ENCODE results near the gene ZNF217.
"Not testable (repeated sequence)": the region's sequence is repeated elsewhere in the genome, so short reads cannot be mapped to it uniquely, and the experiment has no call there.

ZNF217 gene

DNA sequence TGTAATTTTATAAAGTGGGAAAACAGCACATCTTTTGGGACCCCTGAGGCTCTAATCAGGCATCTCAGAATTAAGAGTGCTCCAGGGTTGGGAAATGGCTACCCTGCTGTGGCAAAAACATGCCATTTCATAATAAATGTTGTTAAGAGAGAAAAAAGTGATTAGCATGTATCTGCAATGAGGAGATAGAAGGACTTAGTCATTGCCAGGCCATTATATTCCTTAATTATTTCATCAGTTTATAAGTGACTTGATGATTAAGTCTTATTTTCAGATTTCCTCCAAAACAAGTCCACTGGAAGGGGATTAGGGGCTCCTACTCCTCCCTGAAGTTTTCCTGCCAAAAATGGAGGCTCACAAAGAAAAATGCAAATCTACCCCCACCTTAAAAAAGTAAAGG lies 3.0 kb downstream of the ZNF217 start:
- DNase-seq (ENCODE audit: low spot score); H2AK5ac ChIP-seq (ENCODE audit: low read depth, low read length); H3K4ac ChIP-seq (ENCODE audit: low read length); H3K9ac ChIP-seq (ENCODE audit: low read depth, low read length, poor library complexity); H4K8ac ChIP-seq (ENCODE audit: low read depth, low read length); H3K36me3 ChIP-seq (replicated peaks in 1 of 2; ENCODE audit: control insufficient read depth in 2 of 2, insufficient read depth in 2 of 2, low read length in 2 of 2); H2BK120ac ChIP-seq (ENCODE audit: low read depth, low read length); H3K14ac ChIP-seq (ENCODE audit: low read length); H4K91ac ChIP-seq (ENCODE audit: low read depth, low read length, poor library complexity); H3K18ac ChIP-seq (ENCODE audit: low read length); H3K4me1 ChIP-seq (ENCODE audit: control insufficient read depth in 2 of 2, insufficient read depth in 1 of 2, low read depth in 1 of 2, low read length in 2 of 2); H2BK15ac ChIP-seq (ENCODE audit: low read length); H3K4me2 ChIP-seq (ENCODE audit: insufficient read depth, low read length, poor library complexity, severe bottlenecking); H3K27me3 ChIP-seq (ENCODE audit: control insufficient read depth in 3 of 3, insufficient read depth in 3 of 3, low read depth in 1 of 3, low read length in 3 of 3); H2BK12ac ChIP-seq (ENCODE audit: low read length); H3K79me1 ChIP-seq (ENCODE audit: low read depth, low read length); H2BK5ac ChIP-seq (ENCODE audit: low read length); H3K23ac ChIP-seq (ENCODE audit: low read depth, low read length, poor library complexity); H2AFZ ChIP-seq (ENCODE audit: low read length); H3K9me3 ChIP-seq (replicated peaks in 1 of 2; ENCODE audit: control insufficient read depth in 2 of 2, insufficient read depth in 1 of 2, low read depth in 1 of 2, low read length in 2 of 2): not testable (repeated sequence)
- Histone ChIP-seq H3K4me3 (ENCODE audit: low read length in 2 of 2) (peak overlapping the region in 1 of 2 donors; percentile 73), H3K27ac (replicated peaks; ENCODE audit: low read length) (peak overlapping the region; percentile 61)

GRCh38 chr20:53590122-53590521 lies 3.5 kb downstream of the ZNF217 start:
- H2BK120ac ChIP-seq (ENCODE audit: low read depth, low read length); H4K91ac ChIP-seq (ENCODE audit: low read depth, low read length, poor library complexity); H3K14ac ChIP-seq (ENCODE audit: low read length); H4K8ac ChIP-seq (ENCODE audit: low read depth, low read length); H2BK15ac ChIP-seq (ENCODE audit: low read length); H3K27me3 ChIP-seq (ENCODE audit: control insufficient read depth in 3 of 3, insufficient read depth in 3 of 3, low read depth in 1 of 3, low read length in 3 of 3); H3K4me1 ChIP-seq (ENCODE audit: control insufficient read depth in 2 of 2, insufficient read depth in 1 of 2, low read depth in 1 of 2, low read length in 2 of 2); DNase-seq (ENCODE audit: low spot score); H3K4ac ChIP-seq (ENCODE audit: low read length); H3K4me3 ChIP-seq (ENCODE audit: low read length in 2 of 2); H3K23ac ChIP-seq (ENCODE audit: low read depth, low read length, poor library complexity); H2BK12ac ChIP-seq (ENCODE audit: low read length); H3K9ac ChIP-seq (ENCODE audit: low read depth, low read length, poor library complexity); H2AFZ ChIP-seq (ENCODE audit: low read length); H3K18ac ChIP-seq (ENCODE audit: low read length); H2AK5ac ChIP-seq (ENCODE audit: low read depth, low read length); H3K36me3 ChIP-seq (replicated peaks in 1 of 2; ENCODE audit: control insufficient read depth in 2 of 2, insufficient read depth in 2 of 2, low read length in 2 of 2); H3K9me3 ChIP-seq (replicated peaks in 1 of 2; ENCODE audit: control insufficient read depth in 2 of 2, insufficient read depth in 1 of 2, low read depth in 1 of 2, low read length in 2 of 2); H2BK5ac ChIP-seq (ENCODE audit: low read length); H3K27ac ChIP-seq (replicated peaks; ENCODE audit: low read length); H3K79me1 ChIP-seq (ENCODE audit: low read depth, low read length): not testable (repeated sequence)
- H3K4me2 ChIP-seq (ENCODE audit: insufficient read depth, low read length, poor library complexity, severe bottlenecking): peak overlapping the region; percentile 11
- no CpG with 5 or more reads among the region's 2 CpGs for WGBS, 2 donors (ENCODE audit: extremely low coverage in 2 of 2, insufficient read length in 2 of 2, insufficient replicate concordance in 1 of 2)

GRCh38 chr20:53589321-53590065 lies 4.1 kb downstream of the ZNF217 start:
- peak overlapping the region; percentile 14 for H3K4me2 ChIP-seq (ENCODE audit: insufficient read depth, low read length, poor library complexity, severe bottlenecking)
- not testable (repeated sequence) for H3K4me1 ChIP-seq (ENCODE audit: control insufficient read depth in 2 of 2, insufficient read depth in 1 of 2, low read depth in 1 of 2, low read length in 2 of 2); H3K36me3 ChIP-seq (replicated peaks in 1 of 2; ENCODE audit: control insufficient read depth in 2 of 2, insufficient read depth in 2 of 2, low read length in 2 of 2); H3K9me3 ChIP-seq (replicated peaks in 1 of 2; ENCODE audit: control insufficient read depth in 2 of 2, insufficient read depth in 1 of 2, low read depth in 1 of 2, low read length in 2 of 2); H3K14ac ChIP-seq (ENCODE audit: low read length); H2BK5ac ChIP-seq (ENCODE audit: low read length); H3K18ac ChIP-seq (ENCODE audit: low read length); H4K8ac ChIP-seq (ENCODE audit: low read depth, low read length); DNase-seq (ENCODE audit: low spot score); H3K23ac ChIP-seq (ENCODE audit: low read depth, low read length, poor library complexity); H2AK5ac ChIP-seq (ENCODE audit: low read depth, low read length); H3K4me3 ChIP-seq (ENCODE audit: low read length in 2 of 2); H3K27ac ChIP-seq (replicated peaks; ENCODE audit: low read length); H3K27me3 ChIP-seq (ENCODE audit: control insufficient read depth in 3 of 3, insufficient read depth in 3 of 3, low read depth in 1 of 3, low read length in 3 of 3); H2BK120ac ChIP-seq (ENCODE audit: low read depth, low read length); H2AFZ ChIP-seq (ENCODE audit: low read length); H2BK15ac ChIP-seq (ENCODE audit: low read length); H3K9ac ChIP-seq (ENCODE audit: low read depth, low read length, poor library complexity); H3K4ac ChIP-seq (ENCODE audit: low read length); H4K91ac ChIP-seq (ENCODE audit: low read depth, low read length, poor library complexity); H3K79me1 ChIP-seq (ENCODE audit: low read depth, low read length); H2BK12ac ChIP-seq (ENCODE audit: low read length)
- no CpG with 5 or more reads among the region's 12 CpGs for WGBS, 2 donors (ENCODE audit: extremely low coverage in 2 of 2, insufficient read length in 2 of 2, insufficient replicate concordance in 1 of 2)

DNA sequence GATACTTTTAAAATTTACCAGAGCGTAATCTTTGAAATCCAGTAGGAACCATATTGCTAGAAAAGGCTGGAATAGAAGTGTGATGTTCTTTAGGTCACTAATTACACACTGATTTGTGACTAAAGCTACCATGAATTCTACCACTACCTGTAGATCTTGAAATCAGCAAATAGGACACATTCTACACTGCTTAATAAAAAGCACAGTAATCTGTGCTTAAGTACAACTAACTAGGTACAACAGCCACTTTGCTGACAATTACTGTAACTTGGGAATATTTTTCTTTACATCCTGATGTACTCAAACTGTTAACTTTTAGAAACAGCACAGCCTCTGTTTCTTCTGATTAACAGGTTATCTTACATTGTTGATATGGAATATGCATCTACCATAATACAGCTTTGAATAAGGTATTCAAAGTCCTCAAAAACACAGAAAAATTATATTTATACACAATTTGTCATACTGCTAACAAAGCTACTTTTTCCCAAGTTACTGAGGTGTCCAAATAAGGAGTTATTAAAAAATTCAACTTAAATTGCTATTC lies 6.4 kb downstream of the ZNF217 start:
- H3K14ac ChIP-seq (ENCODE audit: low read length); H2BK5ac ChIP-seq (ENCODE audit: low read length); H2BK15ac ChIP-seq (ENCODE audit: low read length); H3K4me2 ChIP-seq (ENCODE audit: insufficient read depth, low read length, poor library complexity, severe bottlenecking); H3K27me3 ChIP-seq (ENCODE audit: control insufficient read depth in 3 of 3, insufficient read depth in 3 of 3, low read depth in 1 of 3, low read length in 3 of 3); H3K18ac ChIP-seq (ENCODE audit: low read length); H3K4me3 ChIP-seq (ENCODE audit: low read length in 2 of 2); DNase-seq (ENCODE audit: low spot score); H3K9me3 ChIP-seq (replicated peaks in 1 of 2; ENCODE audit: control insufficient read depth in 2 of 2, insufficient read depth in 1 of 2, low read depth in 1 of 2, low read length in 2 of 2); H2AFZ ChIP-seq (ENCODE audit: low read length); H3K4ac ChIP-seq (ENCODE audit: low read length); H3K23ac ChIP-seq (ENCODE audit: low read depth, low read length, poor library complexity); H2BK12ac ChIP-seq (ENCODE audit: low read length); H3K9ac ChIP-seq (ENCODE audit: low read depth, low read length, poor library complexity); H3K36me3 ChIP-seq (replicated peaks in 1 of 2; ENCODE audit: control insufficient read depth in 2 of 2, insufficient read depth in 2 of 2, low read length in 2 of 2); H2AK5ac ChIP-seq (ENCODE audit: low read depth, low read length); H2BK120ac ChIP-seq (ENCODE audit: low read depth, low read length); H4K8ac ChIP-seq (ENCODE audit: low read depth, low read length); H3K79me1 ChIP-seq (ENCODE audit: low read depth, low read length); H3K27ac ChIP-seq (replicated peaks; ENCODE audit: low read length); H4K91ac ChIP-seq (ENCODE audit: low read depth, low read length, poor library complexity): not testable (repeated sequence)
- WGBS, 2 donors (ENCODE audit: extremely low coverage in 2 of 2, insufficient read length in 2 of 2, insufficient replicate concordance in 1 of 2): no CpG with 5 or more reads among the region's 1 CpG
- peaks cover 8 to 14% of the 10 kb centered on the region in 2 donors for H3K4me1 ChIP-seq (ENCODE audit: control insufficient read depth in 2 of 2, insufficient read depth in 1 of 2, low read depth in 1 of 2, low read length in 2 of 2)
